HepG2 (cell line): ENCODE measurements around the gene CTSA. TPM values are rescaled to one million over a fixed set of nuclear protein-coding genes. Genes with fewer than 3 reads are reported as not detected.

Experiments
- AKNA ChIP-seq: sonication (generic); formaldehyde crosslinking; IDR thresholded peaks from 2 replicates; pipeline ENCODE4 v1.4.0; 2020; ENCODE audit warnings: missing genetic modification reagents, borderline replicate concordance
- ELF3 ChIP-seq: IDR thresholded peaks from 2 replicates; pipeline ENCODE4 v1.6.1; 2016; ENCODE audit warnings: missing genetic modification reagents, missing compliant biosample characterization
- FOXA3 ChIP-seq: IDR thresholded peaks from 2 replicates; pipeline ENCODE4 v1.6.1; 2016; ENCODE audit warnings: missing genetic modification reagents, missing compliant biosample characterization
- FOXK2 ChIP-seq: fragments of 450-650 bp; IDR thresholded peaks from 2 replicates; pipeline ENCODE4 v1.6.1; 2016
- KLF12 ChIP-seq: sonication (generic); formaldehyde crosslinking; IDR thresholded peaks from 2 replicates; pipeline ENCODE4 v1.4.0; 2020; ENCODE audit warnings: missing genetic modification reagents, borderline replicate concordance
- MIER2 ChIP-seq: IDR thresholded peaks from 2 replicates; pipeline ENCODE4 v1.6.1; 2016; ENCODE audit warnings: missing biosample characterization, missing genetic modification reagents
- MIXL1 ChIP-seq: IDR thresholded peaks from 2 replicates; pipeline ENCODE4 v1.6.1; 2016
- NCOR1 ChIP-seq: fragments of 200-600 bp; sonication (generic); IDR thresholded peaks from 2 replicates; pipeline ENCODE4 v1.7.0; 2017; ENCODE audit warnings: antibody characterized with exemption, low read length, borderline replicate concordance
- RBFOX2 ChIP-seq: fragments of 200-400 bp; formaldehyde crosslinking; IDR thresholded peaks from 2 replicates; pipeline ENCODE4 v1.6.1; 2017; ENCODE audit warnings: low read depth, mild to moderate bottlenecking, low read length
- SALL2 ChIP-seq: sonication (generic); formaldehyde crosslinking; IDR thresholded peaks from 2 replicates; pipeline ENCODE4 v1.8.1; 2023; ENCODE audit warnings: mild to moderate bottlenecking, missing genetic modification reagents, inconsistent platforms
- SIX1 ChIP-seq: sonication (generic); formaldehyde crosslinking; IDR thresholded peaks from 2 replicates; pipeline ENCODE4 v1.4.0; 2020; ENCODE audit warnings: missing genetic modification reagents, borderline replicate concordance
- SRSF1 ChIP-seq: fragments of 200-400 bp; formaldehyde crosslinking; optimal IDR thresholded peaks from 2 replicates; pipeline ENCODE3; 2017; ENCODE audit warnings: mild to moderate bottlenecking, low read depth, low read length, moderate library complexity
- TBP ChIP-seq: sonication (generic); formaldehyde crosslinking; IDR thresholded peaks from 2 replicates; pipeline ENCODE4 v1.5.0; 2020; ENCODE audit warnings: missing genetic modification reagents
- TP53 ChIP-seq: sonication (generic); formaldehyde crosslinking; conservative IDR thresholded peaks from 2 replicates; pipeline ENCODE4 v1.4.0; 2020; ENCODE audit warnings: missing genetic modification reagents
- ZC3H4 ChIP-seq: sonication (generic); formaldehyde crosslinking; IDR thresholded peaks from 2 replicates; pipeline ENCODE4 v1.4.0; 2020; ENCODE audit warnings: missing genetic modification reagents, borderline replicate concordance
- ZNF317 ChIP-seq: sonication (generic); formaldehyde crosslinking; IDR thresholded peaks from 2 replicates; pipeline ENCODE4 v1.5.0; 2020; ENCODE audit warnings: mild to moderate bottlenecking, missing genetic modification reagents
- ZNF331 ChIP-seq: sonication (generic); formaldehyde crosslinking; IDR thresholded peaks from 2 replicates; pipeline ENCODE4 v1.4.0; 2020; ENCODE audit warnings: missing genetic modification reagents
- ZNF530 ChIP-seq: sonication (generic); formaldehyde crosslinking; IDR thresholded peaks from 2 replicates; pipeline ENCODE4 v1.5.0; 2020; ENCODE audit warnings: low read depth, mild to moderate bottlenecking, missing genetic modification reagents
- polyA plus RNA-seq, 8 experiments: library from polyadenylated mRNA; depleted of rRNA in 3 of 8; stranded (reverse) in 7 of 8; unstranded in 1 of 8; fragments of >200 nt; fragmentation: Illumina TruSeq in 4 of 8; extraction: Trizol in 4 of 8; gene quantifications; 2 replicates each; pipeline versions ENCODE4 v1.2.1 to v1.2.3, GENCODE V29; 2011 to 2016; ENCODE audit warnings: low read depth in 4 of 8, missing spikeins in 1 of 8, mixed read lengths in 1 of 8; ENCODE audit not compliant: insufficient read depth in 1 of 8
- total RNA-seq, 5 experiments: library from RNA; depleted of rRNA; stranded (reverse); fragments of >200 nt; fragmentation: Illumina TruSeq; extraction: Trizol; gene quantifications; 2 replicates each; pipeline ENCODE4 v1.2.3, GENCODE V29; 2016; ENCODE audit warnings: low read depth in 1 of 5
- TF ChIP-seq, protein P1 (sequence below): fragments of 450-650 bp; IDR thresholded peaks from 2 replicates; pipeline ENCODE4 v1.6.1; 2017
- TF ChIP-seq, protein P2 (sequence below): sonication (generic); formaldehyde crosslinking; IDR thresholded peaks from 2 replicates; pipeline ENCODE4 v1.5.0; 2020; ENCODE audit warnings: missing genetic modification reagents
- TF ChIP-seq, protein P3 (sequence below): sonication (generic); formaldehyde crosslinking; IDR thresholded peaks from 2 replicates; pipeline ENCODE4 v1.4.0; 2020; ENCODE audit warnings: missing genetic modification reagents, borderline replicate concordance

The CTSA gene
- total and polyA plus RNA-seq, 2 of the 13 experiments (the other 11 are each of a cell fraction or from before 2014, with no cell fraction given): 202 to 231 TPM

DNA sequence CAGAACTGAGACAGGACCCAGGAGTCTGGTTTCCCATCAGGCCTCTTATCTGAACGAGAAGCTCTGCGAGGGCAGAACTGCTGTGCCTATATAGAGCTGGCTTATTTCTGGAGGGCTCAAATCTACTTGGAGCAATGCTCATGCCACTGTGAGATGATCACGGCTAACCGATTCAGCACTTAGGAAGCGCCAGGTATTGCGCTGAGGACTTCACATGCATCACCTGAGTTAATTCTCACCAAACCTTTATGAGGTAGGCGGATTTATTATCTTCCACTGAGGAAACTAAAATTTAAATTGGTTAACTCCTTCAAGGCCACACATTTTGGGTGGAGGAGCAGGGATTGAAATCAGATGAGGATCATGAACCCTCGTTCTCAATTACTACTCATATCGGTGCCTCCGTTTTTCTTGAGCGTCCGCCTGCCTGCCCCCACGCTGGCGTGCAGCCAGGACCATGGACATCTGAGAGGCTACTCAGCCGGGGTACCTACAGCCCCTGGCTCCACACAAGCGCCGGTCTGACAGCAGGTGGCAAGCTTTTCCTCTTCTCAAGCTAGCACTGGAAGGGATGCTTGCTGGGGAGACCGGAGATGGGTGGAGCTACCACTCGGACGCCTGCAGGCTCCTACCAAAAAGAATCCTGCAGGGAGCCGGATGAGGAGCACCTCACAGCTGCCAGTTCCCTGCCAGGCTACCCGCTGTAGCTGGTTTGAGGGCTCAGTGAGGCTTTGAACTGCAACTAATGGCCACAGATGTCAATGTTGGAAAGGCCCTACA lies 42.3 kb downstream of the CTSA start (continued):
- TF ChIP-seq AKNA: no peak
- no peak for TF ChIP-seq FOXK2
- TF ChIP-seq RBFOX2: no peak
- peak; percentile 61; the same call in 1 of the 2 replicates for TF ChIP-seq SIX1 (CRISPR knock-in tag)
- TF ChIP-seq ZNF317: no peak; the same call in 1 of the 2 replicates
- no peak; the same call in 1 of the 2 replicates for TF ChIP-seq TP53
- TF ChIP-seq, protein P1, sequence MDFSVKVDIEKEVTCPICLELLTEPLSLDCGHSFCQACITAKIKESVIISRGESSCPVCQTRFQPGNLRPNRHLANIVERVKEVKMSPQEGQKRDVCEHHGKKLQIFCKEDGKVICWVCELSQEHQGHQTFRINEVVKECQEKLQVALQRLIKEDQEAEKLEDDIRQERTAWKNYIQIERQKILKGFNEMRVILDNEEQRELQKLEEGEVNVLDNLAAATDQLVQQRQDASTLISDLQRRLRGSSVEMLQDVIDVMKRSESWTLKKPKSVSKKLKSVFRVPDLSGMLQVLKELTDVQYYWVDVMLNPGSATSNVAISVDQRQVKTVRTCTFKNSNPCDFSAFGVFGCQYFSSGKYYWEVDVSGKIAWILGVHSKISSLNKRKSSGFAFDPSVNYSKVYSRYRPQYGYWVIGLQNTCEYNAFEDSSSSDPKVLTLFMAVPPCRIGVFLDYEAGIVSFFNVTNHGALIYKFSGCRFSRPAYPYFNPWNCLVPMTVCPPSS: no peak
- TF ChIP-seq MIER2 (CRISPR knock-in tag): peak; percentile 65; the same call in 1 of the 2 replicates
- TF ChIP-seq NCOR1: no peak
- TF ChIP-seq ELF3 (CRISPR knock-in tag): peak; percentile 59
- TF ChIP-seq SRSF1: peak; percentile 22
- 0 out of 2 replicates have a peak, but pooled peaks have one; percentile 5 for TF ChIP-seq ZNF530 (CRISPR knock-in tag)
- no peak for TF ChIP-seq TBP (CRISPR knock-in tag)
- peak; percentile 73; the same call in 1 of the 2 replicates for TF ChIP-seq ZNF331
- TF ChIP-seq SALL2 (CRISPR knock-in tag): no peak; the same call in 1 of the 2 replicates
- TF ChIP-seq FOXA3: peak; percentile 59
- TF ChIP-seq MIXL1 (CRISPR knock-in tag): peak; percentile 12; the same call in 1 of the 2 replicates
- TF ChIP-seq, protein P2, sequence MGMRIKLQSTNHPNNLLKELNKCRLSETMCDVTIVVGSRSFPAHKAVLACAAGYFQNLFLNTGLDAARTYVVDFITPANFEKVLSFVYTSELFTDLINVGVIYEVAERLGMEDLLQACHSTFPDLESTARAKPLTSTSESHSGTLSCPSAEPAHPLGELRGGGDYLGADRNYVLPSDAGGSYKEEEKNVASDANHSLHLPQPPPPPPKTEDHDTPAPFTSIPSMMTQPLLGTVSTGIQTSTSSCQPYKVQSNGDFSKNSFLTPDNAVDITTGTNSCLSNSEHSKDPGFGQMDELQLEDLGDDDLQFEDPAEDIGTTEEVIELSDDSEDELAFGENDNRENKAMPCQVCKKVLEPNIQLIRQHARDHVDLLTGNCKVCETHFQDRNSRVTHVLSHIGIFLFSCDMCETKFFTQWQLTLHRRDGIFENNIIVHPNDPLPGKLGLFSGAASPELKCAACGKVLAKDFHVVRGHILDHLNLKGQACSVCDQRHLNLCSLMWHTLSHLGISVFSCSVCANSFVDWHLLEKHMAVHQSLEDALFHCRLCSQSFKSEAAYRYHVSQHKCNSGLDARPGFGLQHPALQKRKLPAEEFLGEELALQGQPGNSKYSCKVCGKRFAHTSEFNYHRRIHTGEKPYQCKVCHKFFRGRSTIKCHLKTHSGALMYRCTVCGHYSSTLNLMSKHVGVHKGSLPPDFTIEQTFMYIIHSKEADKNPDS (CRISPR knock-in tag): no peak; the same call in 1 of the 2 replicates
- peak; percentile 88 for TF ChIP-seq KLF12 (CRISPR knock-in tag)
- TF ChIP-seq, protein P3, sequence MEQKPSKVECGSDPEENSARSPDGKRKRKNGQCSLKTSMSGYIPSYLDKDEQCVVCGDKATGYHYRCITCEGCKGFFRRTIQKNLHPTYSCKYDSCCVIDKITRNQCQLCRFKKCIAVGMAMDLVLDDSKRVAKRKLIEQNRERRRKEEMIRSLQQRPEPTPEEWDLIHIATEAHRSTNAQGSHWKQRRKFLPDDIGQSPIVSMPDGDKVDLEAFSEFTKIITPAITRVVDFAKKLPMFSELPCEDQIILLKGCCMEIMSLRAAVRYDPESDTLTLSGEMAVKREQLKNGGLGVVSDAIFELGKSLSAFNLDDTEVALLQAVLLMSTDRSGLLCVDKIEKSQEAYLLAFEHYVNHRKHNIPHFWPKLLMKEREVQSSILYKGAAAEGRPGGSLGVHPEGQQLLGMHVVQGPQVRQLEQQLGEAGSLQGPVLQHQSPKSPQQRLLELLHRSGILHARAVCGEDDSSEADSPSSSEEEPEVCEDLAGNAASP: 0 out of 2 replicates have a peak, but pooled peaks have one; percentile 37
- peak; percentile 90; the same call in 1 of the 2 replicates for TF ChIP-seq ZC3H4 (CRISPR knock-in tag)
